ENCODE measurements around the gene DEDD. TPM values are rescaled to one million over a fixed set of nuclear protein-coding genes. Genes with fewer than 3 reads are reported as not detected.

DEDD gene
- total RNA-seq, 2 experiments from 2014 or later: 21.1 to 41.9 TPM

DNA sequence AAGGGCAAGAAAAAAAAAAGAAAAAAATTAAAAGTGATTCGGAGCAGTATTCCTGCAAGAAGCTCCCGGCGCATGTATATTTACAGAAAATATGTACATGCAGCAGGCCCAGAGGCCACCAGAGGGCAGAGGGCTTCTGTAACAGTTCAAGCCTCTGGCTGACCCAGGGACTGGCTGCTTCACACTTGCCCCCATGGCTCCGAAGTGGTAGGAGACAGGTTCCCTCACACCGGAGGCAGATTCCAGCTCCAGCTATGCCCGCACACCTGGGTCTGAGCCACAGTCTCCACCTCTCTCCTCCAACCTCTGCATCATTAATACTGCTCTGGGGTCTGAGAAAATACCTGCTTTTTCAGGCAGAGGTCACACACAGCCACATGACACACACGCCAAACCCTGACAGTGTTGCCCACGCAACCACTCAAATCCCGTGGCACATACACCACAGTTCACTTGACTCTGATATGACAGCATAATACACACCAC lies 60.5 kb downstream of the DEDD start:
- H2AFZ ChIP-seq (ENCODE audit: low read length): no peak overlapping the region
- intact Hi-C loops (cut with micrococcal nuclease; ENCODE audit: unreplicated experiment): loop anchor here (1.0 kb wide), 1 partner anchor 25 kb away; no protein-coding TSS in a partner anchor

More for the DNA sequence above, 60.5 kb downstream of the DEDD start:
- Histone ChIP-seq H3K27ac (ENCODE audit: low read depth, low read length, poor library complexity, severe bottlenecking) (no peak overlapping the region), H3K79me2 (ENCODE audit: insufficient read depth, low read depth, low read length) (peaks cover 28% of the 10 kb centered on the region), H3K9me3 (ENCODE audit: low read length) (no peaks in the 10 kb centered on the region), H3K4me1 (ENCODE audit: insufficient read depth, low read length, poor library complexity, severe bottlenecking) (peaks cover 26% of the 10 kb centered on the region), H3K4me3 (ENCODE audit: low read depth, low read length, poor library complexity, severe bottlenecking) (no peak overlapping the region), H3K36me3 (ENCODE audit: insufficient read depth, low read length) (peaks cover 8% of the 10 kb centered on the region), H3K9me2 (ENCODE audit: insufficient read depth, low read length) (no peaks in the 10 kb centered on the region), H4K20me1 (ENCODE audit: insufficient read depth, low read length) (peaks cover 6% of the 10 kb centered on the region; the same call in 1 of the 2 replicates), H3K4me2 (ENCODE audit: low read length) (no peak overlapping the region)
- TF ChIP-seq EZH2phosphoT487 (IDR thresholded peaks at IDR 0.05; ENCODE audit: borderline replicate concordance, low read depth, low read length) (no peak), CTCF (conservative IDR thresholded peaks at IDR 0.05; ENCODE audit: low read length) (peak; percentile 76)
- BruUV-seq (replicated peaks): no TSS peak
- CTCF ChIA-PET (ENCODE audit: unreplicated experiment): interaction anchor here (0.8 to 1.1 kb wide), 2 partner anchors 65 to 74 kb away, joined by 3 read pairs; no protein-coding TSS in a partner anchor
- peak; percentile 70 for DNase-seq (ENCODE audit: low spot score)
- POLR2A ChIA-PET: interaction anchor here (0.6 to 1.2 kb wide), 3 partner anchors 13 to 1422 kb away, joined by 3 to 5 read pairs (median 4); no protein-coding TSS in a partner anchor

Small RNA genes lying within 50 kb of the gene (small RNA-seq; reads per million reads assigned to genes)
- gene RF01225: not detected

Other genes starting within 250 kb of the DEDD start
- gene ITLN1, start 247.5 kb downstream of the DEDD start, total RNA-seq (2014; rRNA removed; shearing (Covaris generic)): not detected in 2 replicates
- gene ITLN1, start 247.5 kb downstream of the DEDD start, total RNA-seq (2022): not detected in 2 replicates
- gene ITLN2, start 177.9 kb downstream of the DEDD start, total RNA-seq (2014; rRNA removed; shearing (Covaris generic)): not detected in 2 replicates
- not detected in 2 replicates for gene ITLN2, start 177.9 kb downstream of the DEDD start, total RNA-seq (2022)
- gene F11R, start 111.5 kb downstream of the DEDD start, total RNA-seq (2014; rRNA removed; shearing (Covaris generic)): 11.7 and 13.5 TPM in 2 replicates
- 16.0 and 25.0 TPM in 2 replicates for gene F11R, start 111.5 kb downstream of the DEDD start, total RNA-seq (2022)
- gene TSTD1, start 93.7 kb downstream of the DEDD start, total RNA-seq (2014; rRNA removed; shearing (Covaris generic)): 164 and 206 TPM in 2 replicates
- gene TSTD1, start 93.7 kb downstream of the DEDD start, total RNA-seq (2022): 73.4 and 89.2 TPM in 2 replicates
- gene USF1, start 86.7 kb downstream of the DEDD start, total RNA-seq (2014; rRNA removed; shearing (Covaris generic)): 83.1 and 97.5 TPM in 2 replicates
- 57.6 and 60.9 TPM in 2 replicates for gene USF1, start 86.7 kb downstream of the DEDD start, total RNA-seq (2022)
- gene ARHGAP30, start 62.8 kb downstream of the DEDD start, total RNA-seq (2014; rRNA removed; shearing (Covaris generic)): 56.2 and 62.9 TPM in 2 replicates
- 86.7 and 101 TPM in 2 replicates for gene ARHGAP30, start 62.8 kb downstream of the DEDD start, total RNA-seq (2022)
- not detected in 2 replicates for gene NECTIN4, start 43.1 kb downstream of the DEDD start, total RNA-seq (2014; rRNA removed; shearing (Covaris generic))
- gene NECTIN4, start 43.1 kb downstream of the DEDD start, total RNA-seq (2022): not detected in 2 replicates
- gene KLHDC9, start 34.3 kb downstream of the DEDD start, total RNA-seq (2014; rRNA removed; shearing (Covaris generic)): 0.95 and 2.7 TPM in 2 replicates
- 1.3 and 3.0 TPM in 2 replicates for gene KLHDC9, start 34.3 kb downstream of the DEDD start, total RNA-seq (2022)
- gene PFDN2, start 14.6 kb downstream of the DEDD start, total RNA-seq (2014; rRNA removed; shearing (Covaris generic)): 52.7 and 55.6 TPM in 2 replicates
- 79.5 and 95.3 TPM in 2 replicates for gene PFDN2, start 14.6 kb downstream of the DEDD start, total RNA-seq (2022)
- 30.2 and 42.7 TPM in 2 replicates for gene NIT1, start 14.6 kb downstream of the DEDD start, total RNA-seq (2014; rRNA removed; shearing (Covaris generic))
- 46.5 and 53.1 TPM in 2 replicates for gene NIT1, start 14.6 kb downstream of the DEDD start, total RNA-seq (2022)
- 61.2 and 87.7 TPM in 2 replicates for gene UFC1, start 21.3 kb upstream of the DEDD start, total RNA-seq (2014; rRNA removed; shearing (Covaris generic))
- gene UFC1, start 21.3 kb upstream of the DEDD start, total RNA-seq (2022): 79.4 and 80.9 TPM in 2 replicates
- 18.4 and 19.6 TPM in 2 replicates for gene USP21, start 26.8 kb upstream of the DEDD start, total RNA-seq (2014; rRNA removed; shearing (Covaris generic))
- 29.5 and 34.0 TPM in 2 replicates for gene USP21, start 26.8 kb upstream of the DEDD start, total RNA-seq (2022)
- 40.1 and 42.0 TPM in 2 replicates for gene PPOX, start 33.8 kb upstream of the DEDD start, total RNA-seq (2014; rRNA removed; shearing (Covaris generic))
- 45.5 and 53.2 TPM in 2 replicates for gene PPOX, start 33.8 kb upstream of the DEDD start, total RNA-seq (2022)
- 36.2 and 39.1 TPM in 2 replicates for gene B4GALT3, start 44.8 kb upstream of the DEDD start, total RNA-seq (2014; rRNA removed; shearing (Covaris generic))
- gene B4GALT3, start 44.8 kb upstream of the DEDD start, total RNA-seq (2022): 41.7 and 49.8 TPM in 2 replicates
- gene ADAMTS4, start 66.4 kb upstream of the DEDD start, total RNA-seq (2014; rRNA removed; shearing (Covaris generic)): 0.03 TPM in 2 replicates
- gene ADAMTS4, start 66.4 kb upstream of the DEDD start, total RNA-seq (2022): 0.07 and 0.15 TPM in 2 replicates
- gene NDUFS2, start 69.7 kb upstream of the DEDD start, total RNA-seq (2014; rRNA removed; shearing (Covaris generic)): 62.9 and 76.4 TPM in 2 replicates
- 72.1 and 73.4 TPM in 2 replicates for gene NDUFS2, start 69.7 kb upstream of the DEDD start, total RNA-seq (2022)
- gene FCER1G, start 82.6 kb upstream of the DEDD start, total RNA-seq (2014; rRNA removed; shearing (Covaris generic)): 3.2 TPM in 1 of 2 replicates, not detected in the other
- 0.88 and 1.2 TPM in 2 replicates for gene FCER1G, start 82.6 kb upstream of the DEDD start, total RNA-seq (2022)
- gene APOA2, start 91.0 kb upstream of the DEDD start, total RNA-seq (2014; rRNA removed; shearing (Covaris generic)): not detected in 2 replicates
- gene APOA2, start 91.0 kb upstream of the DEDD start, total RNA-seq (2022): not detected in 2 replicates
- 8.3 and 11.0 TPM in 2 replicates for gene TOMM40L, start 93.4 kb upstream of the DEDD start, total RNA-seq (2014; rRNA removed; shearing (Covaris generic))
- 16.0 and 20.1 TPM in 2 replicates for gene TOMM40L, start 93.4 kb upstream of the DEDD start, total RNA-seq (2022)
- gene NR1I3, start 105.5 kb upstream of the DEDD start, total RNA-seq (2014; rRNA removed; shearing (Covaris generic)): not detected in 2 replicates
- not detected in 2 replicates for gene NR1I3, start 105.5 kb upstream of the DEDD start, total RNA-seq (2022)
- not detected in 2 replicates for gene PCP4L1, start 126.1 kb upstream of the DEDD start, total RNA-seq (2014; rRNA removed; shearing (Covaris generic))
- not detected in 2 replicates for gene PCP4L1, start 126.1 kb upstream of the DEDD start, total RNA-seq (2022)
- gene MPZ, start 177.3 kb upstream of the DEDD start, total RNA-seq (2014; rRNA removed; shearing (Covaris generic)): 4.2 and 4.5 TPM in 2 replicates
- 9.0 and 10.8 TPM in 2 replicates for gene MPZ, start 177.3 kb upstream of the DEDD start, total RNA-seq (2022)
- 17.9 and 20.6 TPM in 2 replicates for gene SDHC, start 181.7 kb upstream of the DEDD start, total RNA-seq (2014; rRNA removed; shearing (Covaris generic))
- 149 and 175 TPM in 2 replicates for gene SDHC, start 181.7 kb upstream of the DEDD start, total RNA-seq (2022)
- gene CFAP126, start 235.2 kb upstream of the DEDD start, total RNA-seq (2014; rRNA removed; shearing (Covaris generic)): not detected in 2 replicates
- gene CFAP126, start 235.2 kb upstream of the DEDD start, total RNA-seq (2022): not detected in 2 replicates